K562 (cell line): ENCODE results near the gene DVL3. TPM values are rescaled to one million over a fixed set of nuclear protein-coding genes. Genes with fewer than 3 reads are reported as not detected.

Experiments
- ELF2 ChIP-seq: fragments of 250-450 bp; sonication (Bioruptor Pico); IDR thresholded peaks from 2 replicates; pipeline ENCODE4 v1.5.0; 2021; ENCODE audit warnings: mild to moderate bottlenecking
- IRF1 ChIP-seq: sonication (generic); formaldehyde crosslinking; IDR thresholded peaks from 2 replicates; pipeline ENCODE4 v1.8.0; 2022; ENCODE audit warnings: missing genetic modification reagents, mild to moderate bottlenecking, borderline replicate concordance
- MNT ChIP-seq, 2 experiments: fragments of 450-650 bp; conservative IDR thresholded peaks; 2 replicates each; pipeline ENCODE4 v1.6.1; 2017; ENCODE audit warnings: mild to moderate bottlenecking in 2 of 2, moderate library complexity in 2 of 2
- SNAPC5 ChIP-seq: fragments of 250-450 bp; sonication (Bioruptor Pico); IDR thresholded peaks from 2 replicates; pipeline ENCODE4 v1.8.0; 2021; ENCODE audit warnings: moderate library complexity, mild to moderate bottlenecking, inconsistent platforms
- TAF7 ChIP-seq: fragments of 450-650 bp; IDR thresholded peaks from 2 replicates; pipeline ENCODE4 v1.6.1; 2016; ENCODE audit warnings: missing genetic modification characterization, missing compliant biosample characterization
- ZBTB49 ChIP-seq: sonication (generic); formaldehyde crosslinking; IDR thresholded peaks from 2 replicates; pipeline ENCODE4 v1.8.0; 2022; ENCODE audit warnings: missing genetic modification reagents, mild to moderate bottlenecking, borderline replicate concordance
- ZC3H11A ChIP-seq: IDR thresholded peaks from 2 replicates; pipeline ENCODE4 v1.6.1; 2012; ENCODE audit warnings: low read depth, low read length, improper control_type of control experiment
- ZFP1 ChIP-seq: fragments of 450-650 bp; formaldehyde crosslinking; IDR thresholded peaks from 2 replicates; pipeline ENCODE4 v1.4.0; 2020; ENCODE audit warnings: mild to moderate bottlenecking, mixed read lengths
- ZFP36 ChIP-seq: fragments of 150-350 bp; IDR thresholded peaks from 2 replicates; pipeline ENCODE4 v1.6.1; 2018; ENCODE audit warnings: low read length, low read depth; ENCODE audit not compliant: partially characterized antibody
- ZNF165 ChIP-seq: fragments of 250-450 bp; sonication (Bioruptor Pico); IDR thresholded peaks from 2 replicates; pipeline ENCODE4 v1.4.0; 2020; ENCODE audit warnings: borderline replicate concordance
- ZNF175 ChIP-seq: fragments of 200-800 bp; sonication (Bioruptor generic); IDR thresholded peaks from 2 replicates; pipeline ENCODE4 v1.6.1; 2016; ENCODE audit warnings: low read depth, mild to moderate bottlenecking, missing genetic modification characterization, missing compliant biosample characterization
- ZNF263 ChIP-seq: sonication (generic); formaldehyde crosslinking; IDR thresholded peaks from 2 replicates; pipeline ENCODE4 v1.8.0; 2022; ENCODE audit warnings: mild to moderate bottlenecking, missing genetic modification reagents, borderline replicate concordance
- ZNF764 ChIP-seq: fragments of 250-450 bp; sonication (Bioruptor Pico); IDR thresholded peaks from 2 replicates; pipeline ENCODE4 v1.4.0; 2020; ENCODE audit warnings: low read depth, mild to moderate bottlenecking, moderate library complexity
- ZNF785 ChIP-seq: fragments of 250-450 bp; sonication (Bioruptor Pico); IDR thresholded peaks from 2 replicates; pipeline ENCODE4 v1.4.0; 2020; ENCODE audit warnings: mild to moderate bottlenecking
- polyA plus RNA-seq, 8 experiments: library from polyadenylated mRNA; depleted of rRNA in 4 of 8; stranded (reverse) in 5 of 8; unstranded in 3 of 8; fragments of >200 nt; fragmentation: Nextera tagmentation in 2 of 8; fragmentation: Illumina TruSeq in 1 of 8; extraction: Ambion mirVana in 2 of 8; extraction: Trizol in 1 of 8; gene quantifications; 2 replicates each; pipeline versions ENCODE4 v1.2.1 to v1.2.3, GENCODE V29; 2011 to 2014; ENCODE audit warnings: inconsistent platforms in 1 of 8, missing spikeins in 1 of 8
- total RNA-seq, 7 experiments: library from RNA; depleted of rRNA in 6 of 7; stranded (reverse); fragments of >200 nt in 6 of 7; fragmentation: Illumina TruSeq in 2 of 7; extraction: Trizol in 2 of 7; gene quantifications; 2 replicates each; pipeline versions ENCODE4 v1.2.1 to v1.2.3, GENCODE V29; 2011 to 2021; ENCODE audit warnings: low replicate concordance in 1 of 7
- TF ChIP-seq, protein P1 (sequence below), 3 experiments: fragments of 200-800 bp in 1 of 3; fragments of 250-450 bp in 1 of 3; fragments of 450-650 bp in 1 of 3; sonication (Bioruptor Pico) in 1 of 3; sonication (Bioruptor generic) in 1 of 3; formaldehyde crosslinking in 1 of 3; IDR thresholded peaks; 2 replicates each; pipeline versions ENCODE4 v1.6.1 to v1.8.0; 2016 to 2022; ENCODE audit warnings: mild to moderate bottlenecking in 2 of 3, missing genetic modification characterization in 2 of 3, missing compliant biosample characterization in 1 of 3, moderate library complexity in 1 of 3
- TF ChIP-seq, protein P2 (sequence below): sonication (generic); formaldehyde crosslinking; IDR thresholded peaks from 2 replicates; pipeline ENCODE4 v1.8.1; 2022; ENCODE audit warnings: missing genetic modification reagents

Gene DVL3
- total and polyA plus RNA-seq, 9 of the 15 experiments (the other 6 are each of a cell fraction or from before 2014, with no cell fraction given): 3.1 to 57.9 (median 20.1) TPM

- no peak for TF ChIP-seq ZNF165 (CRISPR knock-in tag)
- TF ChIP-seq ZNF785: no peak
- TF ChIP-seq ZNF175 (CRISPR knock-in tag): peak; percentile 88
- peak; percentile 89 to 95 for TF ChIP-seq MNT (conservative IDR thresholded peaks at IDR 0.05)
- TF ChIP-seq ZBTB49: no peak
- TF ChIP-seq ZNF263: no peak; the same call in 1 of the 2 replicates
- no peak for TF ChIP-seq IRF1 (CRISPR knock-in tag)
- TF ChIP-seq ZFP36: no peak
- no peak; the same call in 1 of the 2 replicates for TF ChIP-seq ZC3H11A
- TF ChIP-seq, protein P1, sequence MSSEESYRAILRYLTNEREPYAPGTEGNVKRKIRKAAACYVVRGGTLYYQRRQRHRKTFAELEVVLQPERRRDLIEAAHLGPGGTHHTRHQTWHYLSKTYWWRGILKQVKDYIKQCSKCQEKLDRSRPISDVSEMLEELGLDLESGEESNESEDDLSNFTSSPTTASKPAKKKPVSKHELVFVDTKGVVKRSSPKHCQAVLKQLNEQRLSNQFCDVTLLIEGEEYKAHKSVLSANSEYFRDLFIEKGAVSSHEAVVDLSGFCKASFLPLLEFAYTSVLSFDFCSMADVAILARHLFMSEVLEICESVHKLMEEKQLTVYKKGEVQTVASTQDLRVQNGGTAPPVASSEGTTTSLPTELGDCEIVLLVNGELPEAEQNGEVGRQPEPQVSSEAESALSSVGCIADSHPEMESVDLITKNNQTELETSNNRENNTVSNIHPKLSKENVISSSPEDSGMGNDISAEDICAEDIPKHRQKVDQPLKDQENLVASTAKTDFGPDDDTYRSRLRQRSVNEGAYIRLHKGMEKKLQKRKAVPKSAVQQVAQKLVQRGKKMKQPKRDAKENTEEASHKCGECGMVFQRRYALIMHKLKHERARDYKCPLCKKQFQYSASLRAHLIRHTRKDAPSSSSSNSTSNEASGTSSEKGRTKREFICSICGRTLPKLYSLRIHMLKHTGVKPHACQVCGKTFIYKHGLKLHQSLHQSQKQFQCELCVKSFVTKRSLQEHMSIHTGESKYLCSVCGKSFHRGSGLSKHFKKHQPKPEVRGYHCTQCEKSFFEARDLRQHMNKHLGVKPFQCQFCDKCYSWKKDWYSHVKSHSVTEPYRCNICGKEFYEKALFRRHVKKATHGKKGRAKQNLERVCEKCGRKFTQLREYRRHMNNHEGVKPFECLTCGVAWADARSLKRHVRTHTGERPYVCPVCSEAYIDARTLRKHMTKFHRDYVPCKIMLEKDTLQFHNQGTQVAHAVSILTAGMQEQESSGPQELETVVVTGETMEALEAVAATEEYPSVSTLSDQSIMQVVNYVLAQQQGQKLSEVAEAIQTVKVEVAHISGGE (CRISPR knock-in tag; IDR thresholded peaks at IDR 0.05): peak in 1 of 3 experiments; percentile 62; a peak in 1 of 6 replicates
- TF ChIP-seq TAF7 (tag): no peak
- no peak for TF ChIP-seq SNAPC5
- TF ChIP-seq, protein P2, sequence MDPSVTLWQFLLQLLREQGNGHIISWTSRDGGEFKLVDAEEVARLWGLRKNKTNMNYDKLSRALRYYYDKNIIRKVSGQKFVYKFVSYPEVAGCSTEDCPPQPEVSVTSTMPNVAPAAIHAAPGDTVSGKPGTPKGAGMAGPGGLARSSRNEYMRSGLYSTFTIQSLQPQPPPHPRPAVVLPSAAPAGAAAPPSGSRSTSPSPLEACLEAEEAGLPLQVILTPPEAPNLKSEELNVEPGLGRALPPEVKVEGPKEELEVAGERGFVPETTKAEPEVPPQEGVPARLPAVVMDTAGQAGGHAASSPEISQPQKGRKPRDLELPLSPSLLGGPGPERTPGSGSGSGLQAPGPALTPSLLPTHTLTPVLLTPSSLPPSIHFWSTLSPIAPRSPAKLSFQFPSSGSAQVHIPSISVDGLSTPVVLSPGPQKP: no peak
- TF ChIP-seq ZFP1 (CRISPR knock-in tag): no peak
- no peak for TF ChIP-seq ZNF764 (CRISPR knock-in tag)
- TF ChIP-seq ELF2 (CRISPR knock-in tag): no peak
Measured at GRCh38 chr3:184185461-184186183, 30.4 kb downstream of the DVL3 start (continued).
